ENCODE data around the gene TIFAB. TPM values are rescaled to one million over a fixed set of nuclear protein-coding genes. Genes with fewer than 3 reads are reported as not detected.

Gene TIFAB
- total and polyA plus RNA-seq, 8 donors, result 0.08 TPM; not detected in 7

GRCh38 chr5:135490245-135491037 lies 38.3 kb upstream of the TIFAB start:
- H3K27ac ChIP-seq, result no peak overlapping the region
- peak overlapping the region in 2 of 4 donors; percentile 42 to 48 for H3K4me3 ChIP-seq
- peaks cover 6 to 76% (median 65%) of the 10 kb centered on the region in 3 donors for H3K27me3 ChIP-seq
- TF ChIP-seq CTCF (IDR thresholded peaks at IDR 0.05) (no peak), POLR2A (IDR thresholded peaks at IDR 0.05) (no peak), EP300 (IDR thresholded peaks at IDR 0.05) (no peak), POLR2AphosphoS5 (IDR thresholded peaks at IDR 0.05) (no peak)
- H3K9me3 ChIP-seq, result no peaks in the 10 kb centered on the region
- intact Hi-C loops (cut with DNase I; ENCODE audit: low total_unique reads), result no loop called here
- WGBS, 5 donors, result 27 to 37% (median 30%) methylated on average over 22 to 49 of the region's 49 CpGs
- no peaks in the 10 kb centered on the region for H3K36me3 ChIP-seq
- peaks cover 21 to 47% (median 30%) of the 10 kb centered on the region in 4 donors for H3K4me1 ChIP-seq
- peak in 1 of 2 donors; percentile 45 for DNase-seq

GRCh38 chr5:135489466-135490244 lies 37.5 kb upstream of the TIFAB start:
- peaks cover 6 to 78% (median 65%) of the 10 kb centered on the region in 3 donors for H3K27me3 ChIP-seq
- intact Hi-C loops (cut with DNase I; ENCODE audit: low total_unique reads), result no loop called here
- H3K4me1 ChIP-seq, result peaks cover 21 to 47% (median 30%) of the 10 kb centered on the region in 4 donors
- no peak for DNase-seq
- no peaks in the 10 kb centered on the region for H3K36me3 ChIP-seq
- 7 to 17% (median 9%) methylated on average over 35 to 53 of the region's 53 CpGs for WGBS, 5 donors
- H3K4me3 ChIP-seq, result peak overlapping the region; percentile 38 to 48 (median 43)
- TF ChIP-seq EP300 (IDR thresholded peaks at IDR 0.05) (no peak), POLR2AphosphoS5 (IDR thresholded peaks at IDR 0.05) (no peak), CTCF (IDR thresholded peaks at IDR 0.05) (no peak), POLR2A (IDR thresholded peaks at IDR 0.05) (no peak)
- no peak overlapping the region for H3K27ac ChIP-seq
- H3K9me3 ChIP-seq, result no peaks in the 10 kb centered on the region

DNA sequence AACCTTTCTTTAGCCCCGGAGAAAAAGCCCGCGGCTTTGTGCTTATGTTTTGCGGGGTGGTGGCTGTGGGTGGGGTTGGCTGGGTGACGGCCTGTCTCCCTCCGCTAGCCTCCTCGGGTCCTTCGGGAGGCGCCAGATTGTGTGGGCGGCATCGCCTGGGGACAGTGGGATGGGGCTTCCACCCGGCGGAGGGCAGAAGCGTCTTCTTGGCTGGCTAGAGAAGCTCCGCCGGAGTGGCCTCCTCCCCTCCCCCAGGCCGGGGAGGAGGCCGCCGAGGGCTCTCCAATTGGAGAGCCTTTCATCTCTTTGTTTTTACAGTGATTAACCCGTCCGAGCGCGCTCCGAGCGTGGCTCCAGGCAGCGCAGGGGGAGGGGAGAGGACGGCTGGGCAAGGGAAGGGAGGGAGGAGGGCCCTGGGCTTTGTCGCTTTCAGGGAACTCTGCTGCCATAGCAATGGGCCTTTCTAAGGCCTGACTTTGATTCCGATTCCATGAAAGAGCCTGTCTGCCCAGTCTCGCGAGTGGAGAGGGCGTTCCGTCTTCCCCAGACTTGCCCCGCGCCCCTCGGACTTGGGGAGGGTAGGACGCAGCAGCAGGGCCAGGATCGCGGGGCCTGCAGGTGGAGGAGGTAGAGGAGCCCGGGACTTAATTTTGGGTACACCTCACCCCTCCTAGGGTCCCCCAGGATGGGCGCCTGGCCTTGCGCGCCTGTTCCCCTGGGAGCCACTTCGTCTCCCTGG lies 36.7 kb upstream of the TIFAB start:
- peak in 1 of 2 donors; percentile 78 for DNase-seq
- H3K27me3 ChIP-seq, result peaks cover 6 to 78% (median 65%) of the 10 kb centered on the region in 3 donors

More for the DNA sequence above, 36.7 kb upstream of the TIFAB start:
- 2 to 8% (median 2%) methylated on average over 34 to 44 of the region's 44 CpGs for WGBS, 5 donors
- H3K9me3 ChIP-seq, result no peaks in the 10 kb centered on the region
- H3K36me3 ChIP-seq, result no peaks in the 10 kb centered on the region
- intact Hi-C loops (cut with DNase I; ENCODE audit: low total_unique reads), result no loop called here
- H3K27ac ChIP-seq, result no peak overlapping the region
- H3K4me1 ChIP-seq, result peaks cover 21 to 44% (median 30%) of the 10 kb centered on the region in 4 donors
- TF ChIP-seq CTCF (IDR thresholded peaks at IDR 0.05), result no peak
- TF ChIP-seq POLR2AphosphoS5 (IDR thresholded peaks at IDR 0.05), result no peak
- no peak for TF ChIP-seq POLR2A (IDR thresholded peaks at IDR 0.05)
- no peak for TF ChIP-seq EP300 (IDR thresholded peaks at IDR 0.05)
- peak overlapping the region; percentile 38 to 48 (median 43) for H3K4me3 ChIP-seq

All from stomach (tissue), 9 donors.